SH-SY5Y (cell line): ENCODE measurements around the gene DNAJC8.

Experiments used
- GATA2 ChIP-seq: IDR thresholded peaks from 2 replicates; pipeline ENCODE4 v1.6.1; 2011; ENCODE audit warnings: mild to moderate bottlenecking, low read depth, low read length
- GATA3 ChIP-seq: IDR thresholded peaks from 2 replicates; pipeline ENCODE4 v1.6.1; 2011; ENCODE audit warnings: low read depth, mild to moderate bottlenecking, low read length, moderate library complexity

GRCh38 chr1:28273216-28273860 lies 40.5 kb upstream of the DNAJC8 start:
- no peak for TF ChIP-seq GATA3
- no peak for TF ChIP-seq GATA2
